IMR-90 (cell line): ENCODE results near the gene RASA1.

Experiments used
- CHD1 ChIP-seq: IDR thresholded peaks from 2 replicates; pipeline ENCODE4 v1.6.1; 2012; ENCODE audit warnings: low read depth, low read length, improper control_type of control experiment
- FOS ChIP-seq: fragments of 150-350 bp; IDR thresholded peaks from 2 replicates; pipeline ENCODE4 v1.6.1; 2016; ENCODE audit warnings: low read depth, low read length
- POLR2A ChIP-seq: IDR thresholded peaks from 2 replicates; pipeline ENCODE4 v1.6.1; 2012; ENCODE audit warnings: mild to moderate bottlenecking, low read depth, low read length
- RFX5 ChIP-seq: IDR thresholded peaks from 2 replicates; pipeline ENCODE4 v1.8.0; 2012; ENCODE audit warnings: low read depth, mild to moderate bottlenecking, low read length, moderate library complexity
- TF ChIP-seq, protein P1 (sequence below): conservative IDR thresholded peaks from 2 replicates; pipeline ENCODE4 v1.5.1; 2012; ENCODE audit warnings: mild to moderate bottlenecking, low read depth, low read length, improper control_type of control experiment

DNA sequence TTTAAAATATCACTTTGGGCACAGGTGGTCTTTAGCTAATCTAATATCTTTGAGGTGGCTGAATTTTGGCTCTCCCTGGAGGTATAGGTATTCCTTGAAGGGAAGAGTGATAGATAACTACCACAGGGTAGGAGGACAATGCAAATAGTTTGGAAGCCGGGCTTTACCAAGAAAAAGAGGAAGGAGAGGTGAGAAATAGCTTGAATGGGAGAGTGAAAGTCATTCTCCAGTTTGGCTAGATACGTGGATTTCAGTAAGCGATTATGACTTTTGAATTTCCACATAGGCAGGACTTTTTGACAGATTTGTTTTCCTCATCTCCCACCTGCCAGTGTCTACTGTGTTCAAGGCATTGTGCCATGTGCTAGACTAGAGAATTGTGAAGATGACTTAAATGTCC, 45.5 kb downstream of the RASA1 start:
- TF ChIP-seq FOS (no peak), POLR2A (no peak), RFX5 (no peak), CHD1 (no peak)
- TF ChIP-seq, protein P1, sequence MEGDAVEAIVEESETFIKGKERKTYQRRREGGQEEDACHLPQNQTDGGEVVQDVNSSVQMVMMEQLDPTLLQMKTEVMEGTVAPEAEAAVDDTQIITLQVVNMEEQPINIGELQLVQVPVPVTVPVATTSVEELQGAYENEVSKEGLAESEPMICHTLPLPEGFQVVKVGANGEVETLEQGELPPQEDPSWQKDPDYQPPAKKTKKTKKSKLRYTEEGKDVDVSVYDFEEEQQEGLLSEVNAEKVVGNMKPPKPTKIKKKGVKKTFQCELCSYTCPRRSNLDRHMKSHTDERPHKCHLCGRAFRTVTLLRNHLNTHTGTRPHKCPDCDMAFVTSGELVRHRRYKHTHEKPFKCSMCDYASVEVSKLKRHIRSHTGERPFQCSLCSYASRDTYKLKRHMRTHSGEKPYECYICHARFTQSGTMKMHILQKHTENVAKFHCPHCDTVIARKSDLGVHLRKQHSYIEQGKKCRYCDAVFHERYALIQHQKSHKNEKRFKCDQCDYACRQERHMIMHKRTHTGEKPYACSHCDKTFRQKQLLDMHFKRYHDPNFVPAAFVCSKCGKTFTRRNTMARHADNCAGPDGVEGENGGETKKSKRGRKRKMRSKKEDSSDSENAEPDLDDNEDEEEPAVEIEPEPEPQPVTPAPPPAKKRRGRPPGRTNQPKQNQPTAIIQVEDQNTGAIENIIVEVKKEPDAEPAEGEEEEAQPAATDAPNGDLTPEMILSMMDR = no peak
